H1 (cell line): ENCODE data around the gene CPA1. TPM values are rescaled to one million over a fixed set of nuclear protein-coding genes. Genes with fewer than 3 reads are reported as not detected.

Experiments
- CTCF ChIA-PET: fragments of 300-600 bp; sonication (Branson Sonifier 250); formaldehyde crosslinking; loops from one replicate; lab custom pipeline; 2021; ENCODE audit not compliant: partially characterized antibody; lab: Charles Lee
- POLR2A ChIA-PET: fragments of 300-600 bp; sonication (Branson Sonifier 250); formaldehyde crosslinking; loops from one replicate; lab custom pipeline; 2021; ENCODE audit warnings: inconsistent platforms; ENCODE audit not compliant: partially characterized antibody; lab: Charles Lee
- DNase-seq, 2 experiments: peaks; one replicate each; pipeline versions ENCODE4 v3.0.0 to v3.0.0-alpha.2; 2010 to 2022; ENCODE audit warnings: low spot score in 2 of 2, low read depth in 1 of 2, mixed read lengths in 1 of 2
- FAIRE-seq: peaks from 2 replicates; lab custom pipeline; 2011; peaks lifted over from hg19 to GRCh38; lab: Jason Lieb, UNC
- H2AFZ ChIP-seq: 2 replicates; pipeline ENCODE4 v1.8.1; 2012; ENCODE audit warnings: low read length, inconsistent platforms
- H2AK5ac ChIP-seq: 2 replicates; pipeline ENCODE4 v1.6.1; 2013; ENCODE audit warnings: low read depth, low read length
- H2BK120ac ChIP-seq: replicated peaks from 2 replicates; pipeline ENCODE3; 2013; ENCODE audit warnings: low read depth, low read length, inconsistent platforms
- H2BK12ac ChIP-seq: 2 replicates; pipeline ENCODE4 v1.6.1; 2013; ENCODE audit warnings: low read depth, low read length
- H2BK15ac ChIP-seq: 2 replicates; pipeline ENCODE4 v1.6.1; 2013; ENCODE audit warnings: low read length
- H2BK20ac ChIP-seq: 2 replicates; pipeline ENCODE4 v1.6.1; 2013; ENCODE audit warnings: low read length
- H2BK5ac ChIP-seq: 2 replicates; pipeline ENCODE4 v1.6.1; 2013; ENCODE audit warnings: low read depth, low read length
- H3K14ac ChIP-seq: 2 replicates; pipeline ENCODE4 v1.6.1; 2013; ENCODE audit warnings: inconsistent platforms; ENCODE audit not compliant: insufficient read length
- H3K18ac ChIP-seq: 2 replicates; pipeline ENCODE4 v1.6.1; 2013; ENCODE audit warnings: low read length; ENCODE audit errors: extremely low read depth
- H3K23ac ChIP-seq: 2 replicates; pipeline ENCODE4 v1.6.1; 2013; ENCODE audit warnings: inconsistent platforms; ENCODE audit not compliant: insufficient read length
- H3K23me2 ChIP-seq: 2 replicates; pipeline ENCODE4 v1.6.1; 2013; ENCODE audit warnings: low read depth, low read length
- H3K27ac ChIP-seq: 2 replicates; pipeline ENCODE4 v1.6.1; 2011; ENCODE audit warnings: low read depth, low read length, inconsistent platforms
- H3K27me3 ChIP-seq, 4 experiments: replicated peaks in 1 of 4; 1 replicate in 1 of 4; 2 replicates in 3 of 4; pipeline versions ENCODE4 v1.6.1 to v1.8.1; 2011 to 2013; ENCODE audit warnings: low read length in 3 of 4, mild to moderate bottlenecking in 3 of 4, inconsistent platforms in 2 of 4, mixed read lengths in 2 of 4, moderate library complexity in 1 of 4; ENCODE audit not compliant: control insufficient read depth in 3 of 4, insufficient read depth in 3 of 4; ENCODE audit errors: extremely low read depth in 1 of 4
- H3K36me3 ChIP-seq, 4 experiments: 2 replicates each; pipeline versions ENCODE4 v1.6.1 to v1.8.1; 2011 to 2013; ENCODE audit warnings: mild to moderate bottlenecking in 4 of 4, low read length in 3 of 4, moderate library complexity in 2 of 4, control low read depth in 1 of 4, inconsistent platforms in 1 of 4; ENCODE audit not compliant: insufficient read depth in 4 of 4, control insufficient read depth in 2 of 4
- H3K4ac ChIP-seq: replicated peaks from 2 replicates; pipeline ENCODE3; 2013; ENCODE audit warnings: low read length, low read depth, mixed read lengths, inconsistent platforms; ENCODE audit not compliant: insufficient read length
- H3K4me1 ChIP-seq, 4 experiments: replicated peaks in 1 of 4; 1 replicate in 1 of 4; 2 replicates in 3 of 4; pipeline versions ENCODE4 v1.6.1 to v1.8.1; 2011 to 2013; ENCODE audit warnings: low read length in 3 of 4, inconsistent platforms in 2 of 4, mixed read lengths in 1 of 4; ENCODE audit not compliant: insufficient read depth in 4 of 4, control insufficient read depth in 3 of 4
- H3K4me2 ChIP-seq, 2 experiments: 2 replicates each; pipeline versions ENCODE4 v1.6.1 to v1.8.1; 2011 to 2013; ENCODE audit warnings: low read depth in 2 of 2, low read length in 2 of 2, control low read depth in 1 of 2, inconsistent platforms in 1 of 2, mild to moderate bottlenecking in 1 of 2; ENCODE audit not compliant: insufficient read depth in 1 of 2
- H3K4me3 ChIP-seq, 4 experiments: fragments of 200-600, 300-600 bp in 1 of 4; sonication (generic), shearing (Covaris generic), sonication (Bioruptor Twin) in 1 of 4; 2 replicates each; pipeline versions ENCODE4 v1.5.1 to v1.8.1; 2011 to 2016; ENCODE audit warnings: low read length in 4 of 4, low read depth in 3 of 4, control low read depth in 2 of 4, inconsistent platforms in 2 of 4, mild to moderate bottlenecking in 2 of 4, mixed read lengths in 1 of 4, moderate library complexity in 1 of 4; ENCODE audit not compliant: insufficient read depth in 2 of 4; ENCODE audit errors: extremely low read depth in 1 of 4
- H3K56ac ChIP-seq: replicated peaks from 2 replicates; pipeline ENCODE3; 2013; ENCODE audit warnings: low read depth, mild to moderate bottlenecking, mixed read lengths, low read length, inconsistent platforms; ENCODE audit not compliant: insufficient read length
- H3K79me1 ChIP-seq: 2 replicates; pipeline ENCODE4 v1.6.1; 2013; ENCODE audit warnings: low read depth, low read length, control low read depth
- H3K79me2 ChIP-seq, 2 experiments: 2 replicates each; pipeline versions ENCODE4 v1.6.1 to v1.8.1; 2012 to 2013; ENCODE audit warnings: low read length in 2 of 2, mild to moderate bottlenecking in 2 of 2, inconsistent platforms in 1 of 2; ENCODE audit not compliant: insufficient read depth in 2 of 2, control insufficient read depth in 1 of 2
- H3K9ac ChIP-seq, 4 experiments: replicated peaks in 1 of 4; 1 replicate in 1 of 4; 2 replicates in 3 of 4; pipeline versions ENCODE4 v1.6.1 to v1.8.1; 2011 to 2013; ENCODE audit warnings: low read depth in 3 of 4, low read length in 3 of 4, control low read depth in 2 of 4, mild to moderate bottlenecking in 2 of 4, moderate library complexity in 2 of 4, inconsistent platforms in 1 of 4; ENCODE audit errors: extremely low read depth in 1 of 4
- H3K9me3 ChIP-seq, 2 experiments: 2 replicates each; pipeline versions ENCODE4 v1.6.1 to v1.8.1; 2012 to 2013; ENCODE audit warnings: mild to moderate bottlenecking in 2 of 2, moderate library complexity in 2 of 2, control low read depth in 1 of 2, inconsistent platforms in 1 of 2, low read depth in 1 of 2, low read length in 1 of 2, mixed read lengths in 1 of 2; ENCODE audit not compliant: insufficient read depth in 2 of 2
- H4K20me1 ChIP-seq, 2 experiments: replicated peaks in 1 of 2; 2 replicates each; pipeline versions ENCODE3 to v1.8.1; 2011 to 2013; ENCODE audit warnings: inconsistent platforms in 2 of 2, low read length in 2 of 2, mild to moderate bottlenecking in 1 of 2; ENCODE audit not compliant: insufficient read depth in 2 of 2, control insufficient read depth in 1 of 2
- H4K5ac ChIP-seq: 2 replicates; pipeline ENCODE4 v1.6.1; 2013; ENCODE audit warnings: low read length, low read depth, mixed read lengths, inconsistent platforms; ENCODE audit not compliant: insufficient read length
- H4K8ac ChIP-seq: 2 replicates; pipeline ENCODE4 v1.8.0; 2013; ENCODE audit warnings: mild to moderate bottlenecking, moderate library complexity, low read length, inconsistent platforms; ENCODE audit not compliant: insufficient read depth; ENCODE audit errors: extremely low read depth
- H4K91ac ChIP-seq: replicated peaks from 2 replicates; pipeline ENCODE3; 2013; ENCODE audit warnings: low read length, mixed read lengths, inconsistent platforms; ENCODE audit not compliant: insufficient read length
- SIN3A ChIP-seq, 2 experiments: IDR thresholded peaks in 1 of 2; conservative IDR thresholded peaks in 1 of 2; 2 replicates each; pipeline ENCODE4 v1.6.1; 2011 to 2012; ENCODE audit warnings: low read length in 2 of 2, improper control_type of control experiment in 1 of 2, low read depth in 1 of 2, mild to moderate bottlenecking in 1 of 2
- WGBS, 2 experiments: shearing (Covaris generic) in 1 of 2; methylation state at CpG; one replicate each; pipeline versions ENCODE4 v1.1.6 to v1.1.7; 2013 to 2015; ENCODE audit warnings: low lambda C conversion rate in 2 of 2, mixed read lengths in 2 of 2, inconsistent platforms in 1 of 2, low coverage in 1 of 2, missing lambda C conversion rate in 1 of 2; ENCODE audit not compliant: insufficient replicate concordance in 2 of 2, insufficient coverage in 1 of 2, insufficient read length in 1 of 2; ENCODE audit errors: extremely low coverage in 1 of 2, missing lambda C conversion rate in 1 of 2; 5-methylcytosine and 5-hydroxymethylcytosine counted together
- polyA plus RNA-seq, 7 experiments: library from polyadenylated mRNA; depleted of rRNA in 3 of 7; stranded (reverse) in 5 of 7; unstranded in 2 of 7; fragments of >200 nt in 5 of 7; fragments of 200-250 nt in 2 of 7; gene quantifications; 1 replicate in 5 of 7; 2 replicates in 1 of 7; 4 replicates in 1 of 7; pipeline versions ENCODE4 v1.2.1 to v1.2.3, GENCODE V29; 2011 to 2013; ENCODE audit warnings: missing spikeins in 2 of 7, mixed read lengths in 2 of 7
- total RNA-seq: library from RNA; stranded (reverse); fragmentation: NEBNext Ultra II Directional; extraction: Animal tissue kit (Norgen Biotek cat#: 25700); gene quantifications from 2 replicates; pipeline ENCODE4 v1.2.1, GENCODE V29; 2021

Gene CPA1
- total and polyA plus RNA-seq, 2 of the 8 experiments (the other 6 are each of a cell fraction or from before 2014, with no cell fraction given): not detected

GRCh38 chr7:130364451-130364850, 15.8 kb upstream of the CPA1 start:
- CTCF ChIA-PET: interaction anchor here (0.8 to 11.6 kb wide), 2 partner anchors 15 to 86 kb away, joined by 3 to 59 read pairs; partner anchors contain the start of gene CPA1
- H3K79me2 ChIP-seq: no peaks in the 10 kb centered on the region
- H3K9ac ChIP-seq: no peak overlapping the region
- H3K56ac ChIP-seq: no peak overlapping the region
- no peak overlapping the region for H4K5ac ChIP-seq
- H3K4me3 ChIP-seq: no peak overlapping the region
- FAIRE-seq (no peak), DNase-seq (no peak)
- H3K79me1 ChIP-seq: no peaks in the 10 kb centered on the region
- H2BK15ac ChIP-seq: no peak overlapping the region
- 0 out of 4 replicates have a peak, but pooled peaks cover 0 to 6% of the 10 kb centered on the region in 2 experiments for H3K9me3 ChIP-seq
- H3K4me1 ChIP-seq: peaks cover 0 to 6% (median 0%) of the 10 kb centered on the region in 4 experiments; a peak in 1 of 7 replicates
- no peak overlapping the region for H3K23ac ChIP-seq
- H3K27me3 ChIP-seq: no peaks in the 10 kb centered on the region; a peak in 1 of 7 replicates
- no peak overlapping the region for H2BK5ac ChIP-seq
- no peaks in the 10 kb centered on the region for H3K23me2 ChIP-seq
- H2AK5ac ChIP-seq: no peak overlapping the region
- H3K18ac ChIP-seq: no peak overlapping the region
- H4K20me1 ChIP-seq: no peaks in the 10 kb centered on the region
- no peak overlapping the region for H4K8ac ChIP-seq
- H2BK120ac ChIP-seq: no peak overlapping the region
- no peak overlapping the region for H3K14ac ChIP-seq
- no peaks in the 10 kb centered on the region for H3K36me3 ChIP-seq
- 96% methylated on average over 4 of the region's 4 CpGs; no CpG with 5 or more reads in 1 of the 2 experiments for WGBS, 2 experiments
- H4K91ac ChIP-seq: no peak overlapping the region
- no peak overlapping the region for H3K4me2 ChIP-seq
- H2BK20ac ChIP-seq: no peak overlapping the region
- POLR2A ChIA-PET: no interaction called here
- H3K27ac ChIP-seq: no peak overlapping the region
- H3K4ac ChIP-seq: no peak overlapping the region
- H2AFZ ChIP-seq: no peak overlapping the region
- no peak for TF ChIP-seq SIN3A (conservative IDR thresholded peaks at IDR 0.05 in 1 of 2, IDR thresholded peaks at IDR 0.05 in 1 of 2; ENCODE audit: low read depth in 1 of 2, low read length in 2 of 2)
- H2BK12ac ChIP-seq: no peak overlapping the region
